LNCaP clone FGC (cell line): ENCODE measurements around the gene NEK5.

Experiments
- DNase-seq: peaks from one replicate; pipeline ENCODE4 v3.0.0-alpha.2; 2011; ENCODE audit warnings: low read depth
- H3K4me3 ChIP-seq: 2 replicates; pipeline ENCODE4 v1.5.1; 2011; ENCODE audit warnings: mild to moderate bottlenecking, low read depth, low read length, control low read depth
- TF ChIP-seq, protein P1 (sequence below): IDR thresholded peaks from 2 replicates; pipeline ENCODE4 v1.5.1; 2012; ENCODE audit warnings: mild to moderate bottlenecking; ENCODE audit not compliant: control insufficient read depth, insufficient read depth; ENCODE audit errors: extremely low read depth

Gene NEK5

DNA sequence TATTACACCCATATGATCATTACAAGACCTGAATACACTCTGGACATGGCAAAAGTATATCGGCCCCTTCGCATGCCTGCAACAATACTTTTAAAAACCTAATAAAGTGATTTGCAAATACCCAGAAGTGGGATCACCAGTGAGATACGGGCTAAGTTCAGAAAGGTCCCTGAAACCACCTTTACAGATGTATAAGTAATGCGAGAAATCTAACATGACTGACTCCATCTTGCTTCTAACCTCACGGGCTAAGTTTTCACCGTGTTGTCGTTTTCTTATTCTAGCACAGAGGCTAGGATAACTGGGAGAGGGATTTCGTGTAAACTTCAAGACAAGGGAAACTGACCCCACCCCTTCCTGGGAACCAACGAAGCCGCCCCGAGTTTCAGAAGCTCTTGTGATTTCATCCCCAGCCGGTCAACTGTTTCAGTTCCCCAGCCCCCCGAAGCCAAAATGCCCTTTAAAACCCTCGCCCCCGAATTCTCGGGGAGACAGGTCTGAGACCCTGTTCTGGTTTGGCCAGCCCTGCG is 29.8 kb upstream of the NEK5 start:
- TF ChIP-seq, protein P1, sequence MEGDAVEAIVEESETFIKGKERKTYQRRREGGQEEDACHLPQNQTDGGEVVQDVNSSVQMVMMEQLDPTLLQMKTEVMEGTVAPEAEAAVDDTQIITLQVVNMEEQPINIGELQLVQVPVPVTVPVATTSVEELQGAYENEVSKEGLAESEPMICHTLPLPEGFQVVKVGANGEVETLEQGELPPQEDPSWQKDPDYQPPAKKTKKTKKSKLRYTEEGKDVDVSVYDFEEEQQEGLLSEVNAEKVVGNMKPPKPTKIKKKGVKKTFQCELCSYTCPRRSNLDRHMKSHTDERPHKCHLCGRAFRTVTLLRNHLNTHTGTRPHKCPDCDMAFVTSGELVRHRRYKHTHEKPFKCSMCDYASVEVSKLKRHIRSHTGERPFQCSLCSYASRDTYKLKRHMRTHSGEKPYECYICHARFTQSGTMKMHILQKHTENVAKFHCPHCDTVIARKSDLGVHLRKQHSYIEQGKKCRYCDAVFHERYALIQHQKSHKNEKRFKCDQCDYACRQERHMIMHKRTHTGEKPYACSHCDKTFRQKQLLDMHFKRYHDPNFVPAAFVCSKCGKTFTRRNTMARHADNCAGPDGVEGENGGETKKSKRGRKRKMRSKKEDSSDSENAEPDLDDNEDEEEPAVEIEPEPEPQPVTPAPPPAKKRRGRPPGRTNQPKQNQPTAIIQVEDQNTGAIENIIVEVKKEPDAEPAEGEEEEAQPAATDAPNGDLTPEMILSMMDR = no peak
- H3K4me3 ChIP-seq = peak overlapping the region; percentile 62
- no peak for DNase-seq

DNA sequence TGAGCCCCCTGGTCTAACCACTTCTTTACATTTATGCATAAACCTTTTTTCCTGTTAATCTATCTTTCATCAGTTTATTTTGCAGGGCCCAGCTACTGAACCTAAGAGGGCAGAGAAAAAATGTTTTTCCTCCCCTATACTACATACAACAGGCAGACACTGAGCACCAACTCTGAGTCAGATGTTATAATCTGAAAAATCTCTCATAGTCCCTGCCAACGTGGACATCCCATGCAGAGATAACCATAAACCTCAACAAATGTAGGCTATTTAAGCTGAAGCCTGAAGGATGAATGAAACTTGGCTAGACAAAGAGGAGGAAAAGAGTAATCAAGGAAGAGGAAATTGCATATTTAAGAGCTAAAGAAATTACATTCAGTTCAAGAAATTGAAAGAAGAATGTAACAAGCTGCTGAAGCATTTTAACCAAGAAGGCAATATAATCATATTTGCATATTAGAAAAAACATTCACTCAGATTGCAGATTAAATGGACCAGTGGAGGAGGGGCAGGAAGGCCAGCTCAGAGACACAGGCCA is 27.9 kb upstream of the NEK5 start:
- TF ChIP-seq, protein P1 = no peak
- DNase-seq = no peak
- H3K4me3 ChIP-seq = no peak overlapping the region

DNA sequence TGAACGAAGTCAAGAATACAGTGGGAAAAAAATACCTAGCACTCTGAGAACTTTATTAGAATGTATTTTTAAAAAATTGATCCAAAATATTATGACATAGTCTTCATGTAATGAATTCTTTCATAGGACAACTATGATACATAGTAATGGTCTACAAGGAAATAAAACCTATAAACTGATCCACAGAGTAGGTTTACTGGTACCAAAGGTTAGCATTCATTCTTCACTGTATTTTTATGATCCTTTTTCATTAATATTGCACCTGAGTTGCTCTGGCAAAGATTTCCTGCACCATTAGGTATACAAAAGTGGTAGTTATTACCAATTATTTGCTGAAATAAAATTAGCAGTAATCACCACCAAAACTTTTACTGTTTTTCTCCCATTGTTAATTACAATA is 26.3 kb upstream of the NEK5 start:
- TF ChIP-seq, protein P1 = no peak
- DNase-seq = no peak
- H3K4me3 ChIP-seq = no peak overlapping the region

DNA sequence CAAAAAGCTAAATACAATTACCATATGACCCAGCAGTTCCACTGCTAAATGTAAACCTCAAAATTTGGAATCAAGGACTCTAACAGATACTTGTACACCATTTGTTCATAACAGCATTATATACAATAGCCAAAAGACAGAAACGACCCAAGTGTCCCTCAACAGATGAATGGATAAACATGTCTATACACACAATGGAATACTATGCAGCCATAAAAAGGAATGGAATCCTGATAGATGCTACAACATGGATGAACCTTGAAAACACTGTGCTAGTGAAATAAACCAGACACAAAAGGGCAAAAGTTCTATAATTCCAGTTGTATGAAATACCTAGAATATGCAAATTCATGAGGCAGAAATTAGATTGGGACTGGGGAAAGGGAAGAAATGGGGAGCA is 18.4 kb upstream of the NEK5 start:
- no peak overlapping the region for H3K4me3 ChIP-seq
- TF ChIP-seq, protein P1 = no peak
- no peak for DNase-seq

DNA sequence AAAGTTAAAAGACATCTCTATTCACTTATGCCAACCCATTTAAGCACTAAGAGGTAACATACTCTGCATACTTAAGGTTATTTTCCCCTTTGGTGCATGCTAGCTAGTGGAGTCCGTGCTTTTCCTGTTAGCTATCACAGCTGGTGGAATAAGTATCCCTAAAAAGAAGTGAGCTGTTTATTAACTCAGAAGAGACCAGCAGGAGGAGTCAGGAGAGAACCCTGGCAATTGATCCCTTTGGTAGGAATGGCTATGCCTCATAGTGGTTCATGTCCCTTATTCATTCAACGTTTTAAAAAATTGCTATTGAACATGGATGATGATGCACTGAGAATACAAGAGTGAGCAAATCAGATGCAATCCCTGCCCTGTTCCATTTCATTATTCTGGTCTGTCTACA is 12.4 kb upstream of the NEK5 start:
- TF ChIP-seq, protein P1 = no peak
- H3K4me3 ChIP-seq = no peak overlapping the region

DNA sequence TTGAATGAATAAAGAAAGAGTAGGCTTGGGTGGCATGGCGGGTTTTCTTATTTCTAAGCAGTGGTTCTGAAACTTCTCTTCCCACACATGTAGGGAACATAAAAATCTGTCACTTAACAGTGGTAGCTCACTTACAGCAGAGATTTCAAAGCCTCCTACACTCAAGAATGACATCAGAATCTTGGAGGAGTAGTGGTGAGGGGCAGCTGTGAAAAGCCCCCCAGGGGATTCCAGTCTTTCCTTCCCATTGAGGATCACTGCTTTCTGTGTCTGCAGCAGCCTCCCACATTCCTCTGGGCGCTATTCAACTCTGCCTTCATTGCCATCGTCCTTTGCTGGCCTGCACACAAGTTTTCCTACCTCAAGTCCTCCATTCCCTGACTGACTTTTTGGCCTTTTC is 8.6 kb upstream of the NEK5 start:
- TF ChIP-seq, protein P1 = no peak
- H3K4me3 ChIP-seq = no peak overlapping the region
- no peak for DNase-seq

More for the DNA sequence above, 12.4 kb upstream of the NEK5 start:
- no peak for DNase-seq

DNA sequence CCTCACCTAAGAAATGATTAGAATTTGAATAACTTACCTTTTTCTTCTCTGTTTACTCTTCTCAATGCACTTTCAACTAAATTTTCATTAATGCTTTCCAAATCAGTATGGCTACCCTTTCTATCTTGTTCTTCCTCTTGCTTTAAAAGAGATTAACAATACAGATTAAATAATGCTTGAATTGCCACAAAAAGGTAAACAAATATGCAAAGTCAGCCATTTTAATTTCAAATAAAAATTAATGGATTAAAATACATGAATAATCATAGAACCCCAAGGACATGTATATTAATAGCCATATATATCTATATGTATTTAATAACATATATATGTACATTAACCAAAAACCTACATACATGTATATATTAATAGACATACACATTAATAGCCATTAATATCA is 7.9 kb upstream of the NEK5 start:
- TF ChIP-seq, protein P1 = no peak

More for the DNA sequence above, 7.9 kb upstream of the NEK5 start:
- no peak for DNase-seq
- no peak overlapping the region for H3K4me3 ChIP-seq
